SK-N-MC (cell line): ENCODE measurements around the gene PRKAR2A.

Experiments used
- EZH2 ChIP-seq: fragments of 200-600 bp; sonication (generic); IDR thresholded peaks from one replicate; pipeline ENCODE4 v1.6.1; 2017; ENCODE audit warnings: antibody characterized with exemption
- FOXP2 ChIP-seq: optimal IDR thresholded peaks from 2 replicates; pipeline ENCODE3; 2011; ENCODE audit warnings: mild to moderate bottlenecking, moderate library complexity; ENCODE audit not compliant: insufficient read depth; ENCODE audit errors: extremely low read length, control extremely low read depth
- POLR2AphosphoS5 ChIP-seq: IDR thresholded peaks from 2 replicates; pipeline ENCODE4 v1.6.1; 2012; ENCODE audit warnings: mild to moderate bottlenecking, low read depth, low read length, borderline replicate concordance

DNA sequence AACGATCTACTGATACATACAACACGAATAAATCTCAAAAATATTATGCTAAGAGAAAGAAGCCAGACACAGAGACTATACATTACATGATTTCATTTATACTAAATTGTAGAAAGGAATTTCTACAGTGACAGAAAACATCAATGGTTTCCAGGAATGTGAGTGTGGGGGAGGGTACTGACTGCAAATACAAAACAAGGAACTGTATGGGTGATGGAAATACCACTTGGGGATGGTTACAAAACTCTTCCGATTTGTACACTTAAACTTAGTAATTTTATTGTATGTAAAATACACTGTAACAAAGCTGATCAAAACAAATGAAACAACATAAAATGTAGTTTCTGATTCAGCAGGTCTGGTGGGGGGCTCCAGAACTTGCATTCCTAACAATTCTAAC is 84.9 kb downstream of the PRKAR2A start:
- TF ChIP-seq EZH2: no peak
- no peak for TF ChIP-seq POLR2AphosphoS5
- no peak for TF ChIP-seq FOXP2
